Measurements from ENCODE around the gene MYOZ3. TPM values are rescaled to one million over a fixed set of nuclear protein-coding genes. Genes with fewer than 3 reads are reported as not detected.
A peak's percentile ranks its signal among the peaks of the same experiment; 100 is the strongest.

Gene MYOZ3
- total RNA-seq, 1 donor: 0.72 TPM

DNA sequence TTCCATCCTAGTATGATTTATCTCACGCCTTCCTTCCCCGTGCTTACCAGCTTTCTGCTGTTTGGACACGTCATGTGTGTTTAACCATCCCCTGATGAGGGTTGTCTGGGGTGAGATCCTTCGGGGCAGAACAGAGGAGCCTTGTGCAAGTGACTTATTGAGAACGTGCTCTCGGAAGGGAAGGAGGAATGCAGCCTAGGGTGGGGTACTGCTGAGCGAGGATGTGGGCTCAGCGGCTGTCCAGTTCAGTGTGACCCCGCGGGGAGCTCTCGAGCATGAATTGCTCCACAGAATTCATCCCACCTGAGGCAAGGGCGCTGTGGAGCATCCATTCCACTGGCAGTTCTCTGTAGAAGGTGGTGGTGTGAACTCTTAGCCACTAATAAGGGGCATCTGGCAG is 4.0 kb downstream of the MYOZ3 start:
- no peak overlapping the region for H3K4me3 ChIP-seq (ENCODE audit: low read depth, low read length)
- DNase-seq (ENCODE audit: low read depth): no peak
- TF ChIP-seq, protein P1, sequence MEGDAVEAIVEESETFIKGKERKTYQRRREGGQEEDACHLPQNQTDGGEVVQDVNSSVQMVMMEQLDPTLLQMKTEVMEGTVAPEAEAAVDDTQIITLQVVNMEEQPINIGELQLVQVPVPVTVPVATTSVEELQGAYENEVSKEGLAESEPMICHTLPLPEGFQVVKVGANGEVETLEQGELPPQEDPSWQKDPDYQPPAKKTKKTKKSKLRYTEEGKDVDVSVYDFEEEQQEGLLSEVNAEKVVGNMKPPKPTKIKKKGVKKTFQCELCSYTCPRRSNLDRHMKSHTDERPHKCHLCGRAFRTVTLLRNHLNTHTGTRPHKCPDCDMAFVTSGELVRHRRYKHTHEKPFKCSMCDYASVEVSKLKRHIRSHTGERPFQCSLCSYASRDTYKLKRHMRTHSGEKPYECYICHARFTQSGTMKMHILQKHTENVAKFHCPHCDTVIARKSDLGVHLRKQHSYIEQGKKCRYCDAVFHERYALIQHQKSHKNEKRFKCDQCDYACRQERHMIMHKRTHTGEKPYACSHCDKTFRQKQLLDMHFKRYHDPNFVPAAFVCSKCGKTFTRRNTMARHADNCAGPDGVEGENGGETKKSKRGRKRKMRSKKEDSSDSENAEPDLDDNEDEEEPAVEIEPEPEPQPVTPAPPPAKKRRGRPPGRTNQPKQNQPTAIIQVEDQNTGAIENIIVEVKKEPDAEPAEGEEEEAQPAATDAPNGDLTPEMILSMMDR (IDR thresholded peaks at IDR 0.05; ENCODE audit: insufficient read depth, low read length): no peak

DNA sequence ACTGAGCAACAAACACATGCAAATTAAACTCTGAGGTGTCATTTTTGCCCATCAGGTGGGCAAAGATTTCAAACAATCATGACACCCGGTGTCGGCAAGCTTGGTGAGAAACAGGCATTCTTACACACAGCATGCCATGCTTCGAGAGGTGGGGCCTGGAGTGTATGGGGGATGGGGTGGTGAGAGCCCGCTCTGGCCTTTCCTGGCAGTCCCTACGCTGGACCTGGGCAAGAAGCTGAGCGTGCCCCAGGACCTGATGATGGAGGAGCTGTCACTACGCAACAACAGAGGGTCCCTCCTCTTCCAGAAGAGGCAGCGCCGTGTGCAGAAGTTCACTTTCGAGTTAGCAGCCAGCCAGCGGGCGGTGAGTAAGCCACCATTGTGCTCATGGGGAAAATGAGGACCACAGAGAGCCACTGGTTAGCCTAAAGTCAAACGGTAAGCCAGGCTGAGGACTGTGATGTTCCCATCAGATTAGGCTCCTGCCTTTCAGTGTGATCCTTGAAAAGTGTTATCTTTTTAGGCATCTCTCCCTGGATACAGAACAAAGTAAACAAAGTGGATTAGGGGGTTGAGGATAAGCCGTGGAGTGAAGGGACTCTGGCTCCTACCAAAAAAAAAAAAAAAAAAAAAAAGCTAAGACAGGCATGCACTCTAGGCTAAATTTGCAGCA is 9.4 kb downstream of the MYOZ3 start:
- no peak overlapping the region for H3K4me3 ChIP-seq (ENCODE audit: low read depth, low read length)
- no peak for DNase-seq (ENCODE audit: low read depth)
- TF ChIP-seq, protein P1 (IDR thresholded peaks at IDR 0.05; ENCODE audit: insufficient read depth, low read length): no peak

DNA sequence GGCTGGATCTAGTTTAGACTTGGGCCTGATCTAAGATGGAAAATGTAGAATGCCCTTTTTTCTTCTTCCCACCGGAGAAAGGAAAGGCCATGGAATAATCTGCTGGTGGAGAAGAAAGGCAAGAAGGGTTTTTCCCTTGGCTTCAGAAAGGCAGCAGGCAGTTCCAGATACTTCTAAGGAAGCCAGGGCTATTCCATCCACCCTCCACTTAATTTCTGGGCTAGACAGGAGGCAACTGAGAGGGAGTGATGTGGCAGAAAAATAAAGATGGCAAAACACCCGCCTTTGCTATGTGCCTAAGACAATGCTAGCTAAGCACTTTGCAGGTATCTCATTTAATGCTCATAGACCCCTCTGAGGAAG is 9.9 kb downstream of the MYOZ3 start:
- DNase-seq (ENCODE audit: low read depth): peak; percentile 45
- no peak overlapping the region for H3K4me3 ChIP-seq (ENCODE audit: low read depth, low read length)
- TF ChIP-seq, protein P1 (IDR thresholded peaks at IDR 0.05; ENCODE audit: insufficient read depth, low read length): no peak

DNA sequence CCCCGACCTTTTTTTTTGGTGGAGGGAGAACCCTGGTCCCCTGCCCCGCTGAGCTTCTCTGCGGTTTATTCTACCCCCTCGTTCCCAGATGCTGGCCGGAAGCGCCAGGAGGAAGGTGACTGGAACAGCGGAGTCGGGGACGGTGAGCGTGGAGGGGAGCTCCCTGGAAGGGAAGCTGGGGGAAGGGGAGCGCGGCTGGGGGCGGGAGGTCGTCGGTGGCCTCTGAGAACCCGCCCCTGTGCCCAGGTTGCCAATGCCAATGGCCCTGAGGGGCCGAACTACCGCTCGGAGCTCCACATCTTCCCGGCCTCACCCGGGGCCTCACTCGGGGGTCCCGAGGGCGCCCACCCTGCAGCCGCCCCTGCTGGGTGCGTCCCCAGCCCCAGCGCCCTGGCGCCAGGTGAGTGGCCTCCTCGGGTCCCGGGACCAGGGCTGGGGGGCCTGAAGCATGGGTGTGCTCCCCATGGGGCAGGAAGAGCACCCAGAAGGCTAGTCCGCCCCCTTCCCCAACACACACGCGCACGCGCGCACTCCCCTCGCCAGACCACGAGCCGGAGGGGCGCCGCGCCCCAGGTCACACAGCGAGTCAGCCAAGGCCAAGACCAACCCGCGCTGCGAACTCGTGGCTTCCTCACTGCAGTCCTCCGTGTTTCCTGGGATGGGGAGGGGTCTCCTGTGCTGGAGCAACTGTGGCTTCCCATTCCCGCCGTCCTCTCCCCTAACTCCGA is 10.6 kb downstream of the MYOZ3 start:
- peak overlapping the region; percentile 48 for H3K4me3 ChIP-seq (ENCODE audit: low read depth, low read length)
- DNase-seq (ENCODE audit: low read depth): no peak
- TF ChIP-seq, protein P1 (IDR thresholded peaks at IDR 0.05; ENCODE audit: insufficient read depth, low read length): no peak

DNA sequence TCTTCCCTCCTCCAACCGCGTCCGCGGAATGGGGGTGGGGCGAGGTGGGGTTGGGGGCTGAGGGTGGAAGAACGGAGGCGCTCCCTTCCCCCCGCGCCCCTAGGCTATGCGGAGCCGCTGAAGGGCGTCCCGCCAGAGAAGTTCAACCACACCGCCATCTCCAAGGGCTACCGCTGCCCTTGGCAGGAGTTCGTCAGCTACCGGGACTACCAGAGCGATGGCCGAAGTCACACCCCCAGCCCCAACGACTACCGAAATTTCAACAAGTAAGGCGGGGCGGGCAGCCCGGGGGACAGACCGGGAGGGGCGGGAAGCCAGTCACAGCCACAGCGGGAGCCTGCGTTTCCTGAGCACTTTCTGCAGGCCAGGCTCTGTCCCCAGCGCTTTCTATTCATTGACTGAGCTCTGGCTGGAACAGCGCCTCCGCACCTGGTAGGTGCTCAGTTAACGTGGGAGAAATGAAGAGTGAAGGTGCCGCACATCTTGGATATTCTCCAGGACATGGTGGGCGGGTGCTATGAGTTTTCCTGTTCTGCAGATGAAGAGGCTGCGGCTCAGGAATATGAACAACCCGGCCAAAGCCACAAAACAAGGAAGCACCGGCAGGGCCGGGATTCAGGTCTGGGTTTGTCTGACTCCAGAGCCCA is 11.3 kb downstream of the MYOZ3 start:
- H3K4me3 ChIP-seq (ENCODE audit: low read depth, low read length): peak overlapping the region; percentile 50
- DNase-seq (ENCODE audit: low read depth): no peak
- TF ChIP-seq, protein P1 (IDR thresholded peaks at IDR 0.05; ENCODE audit: insufficient read depth, low read length): no peak

DNA sequence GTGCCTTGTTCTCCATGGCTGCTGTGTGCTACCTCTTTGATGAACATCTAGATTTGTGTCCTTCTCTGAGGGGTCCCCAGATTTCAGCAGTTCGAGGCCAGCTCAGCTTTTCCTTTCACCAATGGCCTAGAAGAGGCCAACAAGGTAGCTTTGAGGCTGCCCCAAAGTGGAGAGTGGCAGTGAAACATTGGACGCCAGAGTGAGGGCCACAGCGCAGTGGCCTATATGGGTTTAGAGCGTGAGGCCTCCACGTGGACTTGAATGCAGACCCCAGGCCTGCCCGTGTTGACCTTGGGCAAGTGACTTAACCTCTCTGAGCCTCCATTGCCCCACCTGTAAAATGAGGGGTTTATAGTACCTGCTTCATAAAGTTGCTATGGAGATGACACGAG is 11.8 kb downstream of the MYOZ3 start:
- TF ChIP-seq, protein P1 (IDR thresholded peaks at IDR 0.05; ENCODE audit: insufficient read depth, low read length): no peak
- no peak for DNase-seq (ENCODE audit: low read depth)
- H3K4me3 ChIP-seq (ENCODE audit: low read depth, low read length): no peak overlapping the region
